ENCODE measurements around the gene BGLAP. TPM values are rescaled to one million over a fixed set of nuclear protein-coding genes. Genes with fewer than 3 reads are reported as not detected.

The BGLAP gene
- polyA plus RNA-seq, 1 of the 3 experiments (the other 2 are of a cell fraction): 1.1 TPM

- H3K27me3 ChIP-seq (ENCODE audit: insufficient read depth): no peaks in the 10 kb centered on the region
- 100% methylated on average over 1 of the region's 1 CpG for WGBS (ENCODE audit: low lambda C conversion rate)
- ChIA-PET POLR2A (no interaction called here), CTCF (interaction anchor here (0.8 to 2.5 kb wide), 6 partner anchors 18 to 140 kb away, joined by 3 to 13 read pairs (median 5); partner anchors contain the start of gene PMF1)
- H3K4me1 ChIP-seq (ENCODE audit: control insufficient read depth in 1 of 2, insufficient read depth in 2 of 2, low read depth in 1 of 2, low read length in 1 of 2): peaks cover 0 to 11% of the 10 kb centered on the region in 2 experiments; a peak in 3 of 4 replicates
- H3K9me3 ChIP-seq: no peaks in the 10 kb centered on the region
- TF ChIP-seq RAD21 (IDR thresholded peaks at IDR 0.05; ENCODE audit: low read length) (no peak), TEAD4 (IDR thresholded peaks at IDR 0.05; ENCODE audit: borderline replicate concordance, insufficient read depth) (no peak), TCF12 (IDR thresholded peaks at IDR 0.05) (no peak), FOSL2 (IDR thresholded peaks at IDR 0.05; ENCODE audit: borderline replicate concordance, low read depth) (no peak), USF2 (IDR thresholded peaks at IDR 0.05; ENCODE audit: borderline replicate concordance, low read depth, low read length) (no peak), NFIC (IDR thresholded peaks at IDR 0.05; ENCODE audit: borderline replicate concordance) (no peak), MEF2A (IDR thresholded peaks at IDR 0.05; ENCODE audit: borderline replicate concordance, low read depth) (no peak), GATA2 (CRISPR knock-in tag; IDR thresholded peaks at IDR 0.05) (no peak), ELF1 (IDR thresholded peaks at IDR 0.05) (no peak), JUND (IDR thresholded peaks at IDR 0.05) (no peak), MXI1 (IDR thresholded peaks at IDR 0.05; ENCODE audit: low read depth, low read length) (no peak), RXRA (IDR thresholded peaks at IDR 0.05; ENCODE audit: borderline replicate concordance, low read depth) (no peak)
- no peak overlapping the region for H2AFZ ChIP-seq (ENCODE audit: low read depth)
- H4K20me1 ChIP-seq (ENCODE audit: insufficient read depth): no peaks in the 10 kb centered on the region
- no peak overlapping the region for H3K9ac ChIP-seq
- no peaks in the 10 kb centered on the region for H3K9me2 ChIP-seq
- no peak overlapping the region for H3K4me3 ChIP-seq (ENCODE audit: low read depth in 2 of 2, low read length in 1 of 2)
- H3K79me2 ChIP-seq (ENCODE audit: insufficient read depth): peaks cover 4% of the 10 kb centered on the region; the same call in 1 of the 2 replicates
- H3F3A ChIP-seq (replicated peaks; ENCODE audit: insufficient read depth): peaks cover 15% of the 10 kb centered on the region
- H3K27ac ChIP-seq (ENCODE audit: low read depth in 2 of 2, low read length in 1 of 2): no peak overlapping the region
- DNase-seq: no peak
- H3K36me3 ChIP-seq (replicated peaks in 1 of 2; ENCODE audit: control insufficient read depth in 1 of 2, insufficient read depth in 2 of 2, low read length in 1 of 2): peaks cover 0 to 11% of the 10 kb centered on the region in 2 experiments
- H3K4me2 ChIP-seq: no peak overlapping the region
Measured at GRCh38 chr1:156230473-156230837, 11.5 kb upstream of the BGLAP start.

- no peak for DNase-seq
- no peak overlapping the region for H3K4me2 ChIP-seq
- peaks cover 4% of the 10 kb centered on the region; the same call in 1 of the 2 replicates for H3K79me2 ChIP-seq (ENCODE audit: insufficient read depth)
- H3K36me3 ChIP-seq (replicated peaks in 1 of 2; ENCODE audit: control insufficient read depth in 1 of 2, insufficient read depth in 2 of 2, low read length in 1 of 2): peaks cover 3 to 11% of the 10 kb centered on the region in 2 experiments
- no peaks in the 10 kb centered on the region for H3K27me3 ChIP-seq (ENCODE audit: insufficient read depth)
- peaks cover 15% of the 10 kb centered on the region for H3F3A ChIP-seq (replicated peaks; ENCODE audit: insufficient read depth)
- no peak overlapping the region for H3K4me3 ChIP-seq (ENCODE audit: low read depth in 2 of 2, low read length in 1 of 2)
- H2AFZ ChIP-seq (ENCODE audit: low read depth): no peak overlapping the region
- 95% methylated on average over 12 of the region's 12 CpGs for WGBS (ENCODE audit: low lambda C conversion rate)
- H3K9me2 ChIP-seq: no peaks in the 10 kb centered on the region
- ChIA-PET CTCF (interaction anchor here (0.6 to 2.6 kb wide), 10 partner anchors 12 to 141 kb away, joined by 3 to 6 read pairs (median 3); partner anchors contain the start of gene PMF1), POLR2A (interaction anchor here (0.6 to 1.1 kb wide), 2 partner anchors 9 to 14 kb away, joined by 3 to 5 read pairs; no protein-coding TSS in a partner anchor)
- H3K27ac ChIP-seq (ENCODE audit: low read depth in 2 of 2, low read length in 1 of 2): peak overlapping the region in 1 of 2 experiments; percentile 82; a peak in 1 of 4 replicates
- peaks cover 0 to 11% of the 10 kb centered on the region in 2 experiments; a peak in 3 of 4 replicates for H3K4me1 ChIP-seq (ENCODE audit: control insufficient read depth in 1 of 2, insufficient read depth in 2 of 2, low read depth in 1 of 2, low read length in 1 of 2)
- no peaks in the 10 kb centered on the region for H4K20me1 ChIP-seq (ENCODE audit: insufficient read depth)
- no peak overlapping the region for H3K9ac ChIP-seq
- no peaks in the 10 kb centered on the region for H3K9me3 ChIP-seq
- no peak for TF ChIP-seq FOSL2 (IDR thresholded peaks at IDR 0.05; ENCODE audit: borderline replicate concordance, low read depth)
- TF ChIP-seq RXRA (IDR thresholded peaks at IDR 0.05; ENCODE audit: borderline replicate concordance, low read depth): no peak
- no peak for TF ChIP-seq PBX3 (IDR thresholded peaks at IDR 0.05)
- no peak for TF ChIP-seq MAX (IDR thresholded peaks at IDR 0.05; ENCODE audit: low read depth)
- no peak for TF ChIP-seq RFX5 (IDR thresholded peaks at IDR 0.05; ENCODE audit: low read length)
- no peak for TF ChIP-seq NFIC (IDR thresholded peaks at IDR 0.05; ENCODE audit: borderline replicate concordance)
- TF ChIP-seq SMC3 (IDR thresholded peaks at IDR 0.05; ENCODE audit: low read depth, low read length): no peak
- no peak for TF ChIP-seq GATA2 (CRISPR knock-in tag; IDR thresholded peaks at IDR 0.05)
- no peak for TF ChIP-seq IRF3 (IDR thresholded peaks at IDR 0.05; ENCODE audit: low read depth, low read length)
- TF ChIP-seq TCF12 (IDR thresholded peaks at IDR 0.05): no peak
- no peak for TF ChIP-seq RAD21 (IDR thresholded peaks at IDR 0.05; ENCODE audit: low read length)
- TF ChIP-seq FOXJ3 (CRISPR knock-in tag; IDR thresholded peaks at IDR 0.05): no peak
- TF ChIP-seq USF2 (IDR thresholded peaks at IDR 0.05; ENCODE audit: borderline replicate concordance, low read depth, low read length): no peak
- TF ChIP-seq GABPA (IDR thresholded peaks at IDR 0.05; ENCODE audit: low read depth): no peak
- TF ChIP-seq ELF1 (IDR thresholded peaks at IDR 0.05): no peak
- no peak for TF ChIP-seq EP300 (IDR thresholded peaks at IDR 0.05; ENCODE audit: borderline replicate concordance in 1 of 2, low read depth in 1 of 2, low read length in 1 of 2)
- TF ChIP-seq MXI1 (IDR thresholded peaks at IDR 0.05; ENCODE audit: low read depth, low read length): no peak
- no peak for TF ChIP-seq CHD2 (IDR thresholded peaks at IDR 0.05; ENCODE audit: low read length, partially characterized antibody)
Measured at GRCh38 chr1:156232201-156232894, 9.6 kb upstream of the BGLAP start.
